H1 (cell line): Measurements from ENCODE around the gene SP1. TPM values are rescaled to one million over a fixed set of nuclear protein-coding genes. Genes with fewer than 3 reads are reported as not detected.
"Not testable (repeated sequence)": the region's sequence is repeated elsewhere in the genome, so short reads cannot be mapped to it uniquely, and the experiment has no call there.

Experiments used
- CTCF ChIA-PET: fragments of 300-600 bp; sonication (Branson Sonifier 250); formaldehyde crosslinking; loops from one replicate; lab custom pipeline; 2021; ENCODE audit not compliant: partially characterized antibody; lab: Charles Lee
- POLR2A ChIA-PET: fragments of 300-600 bp; sonication (Branson Sonifier 250); formaldehyde crosslinking; loops from one replicate; lab custom pipeline; 2021; ENCODE audit warnings: inconsistent platforms; ENCODE audit not compliant: partially characterized antibody; lab: Charles Lee
- DNase-seq, 2 experiments: peaks; one replicate each; pipeline versions ENCODE4 v3.0.0 to v3.0.0-alpha.2; 2010 to 2022; ENCODE audit warnings: low spot score in 2 of 2, low read depth in 1 of 2, mixed read lengths in 1 of 2
- FAIRE-seq: peaks from 2 replicates; lab custom pipeline; 2011; peaks lifted over from hg19 to GRCh38; lab: Jason Lieb, UNC
- H2AFZ ChIP-seq: 2 replicates; pipeline ENCODE4 v1.8.1; 2012; ENCODE audit warnings: low read length, inconsistent platforms
- H2AK5ac ChIP-seq: 2 replicates; pipeline ENCODE4 v1.6.1; 2013; ENCODE audit warnings: low read depth, low read length
- H2BK120ac ChIP-seq: replicated peaks from 2 replicates; pipeline ENCODE3; 2013; ENCODE audit warnings: low read depth, low read length, inconsistent platforms
- H2BK12ac ChIP-seq: 2 replicates; pipeline ENCODE4 v1.6.1; 2013; ENCODE audit warnings: low read depth, low read length
- H2BK15ac ChIP-seq: 2 replicates; pipeline ENCODE4 v1.6.1; 2013; ENCODE audit warnings: low read length
- H2BK20ac ChIP-seq: 2 replicates; pipeline ENCODE4 v1.6.1; 2013; ENCODE audit warnings: low read length
- H2BK5ac ChIP-seq: 2 replicates; pipeline ENCODE4 v1.6.1; 2013; ENCODE audit warnings: low read depth, low read length
- H3K14ac ChIP-seq: 2 replicates; pipeline ENCODE4 v1.6.1; 2013; ENCODE audit warnings: inconsistent platforms; ENCODE audit not compliant: insufficient read length
- H3K18ac ChIP-seq: 2 replicates; pipeline ENCODE4 v1.6.1; 2013; ENCODE audit warnings: low read length; ENCODE audit errors: extremely low read depth
- H3K23ac ChIP-seq: 2 replicates; pipeline ENCODE4 v1.6.1; 2013; ENCODE audit warnings: inconsistent platforms; ENCODE audit not compliant: insufficient read length
- H3K23me2 ChIP-seq: 2 replicates; pipeline ENCODE4 v1.6.1; 2013; ENCODE audit warnings: low read depth, low read length
- H3K27ac ChIP-seq: 2 replicates; pipeline ENCODE4 v1.6.1; 2011; ENCODE audit warnings: low read depth, low read length, inconsistent platforms
- H3K27me3 ChIP-seq, 4 experiments: replicated peaks in 1 of 4; 1 replicate in 1 of 4; 2 replicates in 3 of 4; pipeline versions ENCODE4 v1.6.1 to v1.8.1; 2011 to 2013; ENCODE audit warnings: low read length in 3 of 4, mild to moderate bottlenecking in 3 of 4, inconsistent platforms in 2 of 4, mixed read lengths in 2 of 4, moderate library complexity in 1 of 4; ENCODE audit not compliant: control insufficient read depth in 3 of 4, insufficient read depth in 3 of 4; ENCODE audit errors: extremely low read depth in 1 of 4
- H3K36me3 ChIP-seq, 4 experiments: 2 replicates each; pipeline versions ENCODE4 v1.6.1 to v1.8.1; 2011 to 2013; ENCODE audit warnings: mild to moderate bottlenecking in 4 of 4, low read length in 3 of 4, moderate library complexity in 2 of 4, control low read depth in 1 of 4, inconsistent platforms in 1 of 4; ENCODE audit not compliant: insufficient read depth in 4 of 4, control insufficient read depth in 2 of 4
- H3K4ac ChIP-seq: replicated peaks from 2 replicates; pipeline ENCODE3; 2013; ENCODE audit warnings: low read length, low read depth, mixed read lengths, inconsistent platforms; ENCODE audit not compliant: insufficient read length
- H3K4me1 ChIP-seq, 4 experiments: replicated peaks in 1 of 4; 1 replicate in 1 of 4; 2 replicates in 3 of 4; pipeline versions ENCODE4 v1.6.1 to v1.8.1; 2011 to 2013; ENCODE audit warnings: low read length in 3 of 4, inconsistent platforms in 2 of 4, mixed read lengths in 1 of 4; ENCODE audit not compliant: insufficient read depth in 4 of 4, control insufficient read depth in 3 of 4
- H3K4me2 ChIP-seq, 2 experiments: 2 replicates each; pipeline versions ENCODE4 v1.6.1 to v1.8.1; 2011 to 2013; ENCODE audit warnings: low read depth in 2 of 2, low read length in 2 of 2, control low read depth in 1 of 2, inconsistent platforms in 1 of 2, mild to moderate bottlenecking in 1 of 2; ENCODE audit not compliant: insufficient read depth in 1 of 2
- H3K4me3 ChIP-seq, 4 experiments: fragments of 200-600, 300-600 bp in 1 of 4; sonication (generic), shearing (Covaris generic), sonication (Bioruptor Twin) in 1 of 4; 2 replicates each; pipeline versions ENCODE4 v1.5.1 to v1.8.1; 2011 to 2016; ENCODE audit warnings: low read length in 4 of 4, low read depth in 3 of 4, control low read depth in 2 of 4, inconsistent platforms in 2 of 4, mild to moderate bottlenecking in 2 of 4, mixed read lengths in 1 of 4, moderate library complexity in 1 of 4; ENCODE audit not compliant: insufficient read depth in 2 of 4; ENCODE audit errors: extremely low read depth in 1 of 4
- H3K56ac ChIP-seq: replicated peaks from 2 replicates; pipeline ENCODE3; 2013; ENCODE audit warnings: low read depth, mild to moderate bottlenecking, mixed read lengths, low read length, inconsistent platforms; ENCODE audit not compliant: insufficient read length
- H3K79me1 ChIP-seq: 2 replicates; pipeline ENCODE4 v1.6.1; 2013; ENCODE audit warnings: low read depth, low read length, control low read depth
- H3K79me2 ChIP-seq, 2 experiments: 2 replicates each; pipeline versions ENCODE4 v1.6.1 to v1.8.1; 2012 to 2013; ENCODE audit warnings: low read length in 2 of 2, mild to moderate bottlenecking in 2 of 2, inconsistent platforms in 1 of 2; ENCODE audit not compliant: insufficient read depth in 2 of 2, control insufficient read depth in 1 of 2
- H3K9ac ChIP-seq, 4 experiments: replicated peaks in 1 of 4; 1 replicate in 1 of 4; 2 replicates in 3 of 4; pipeline versions ENCODE4 v1.6.1 to v1.8.1; 2011 to 2013; ENCODE audit warnings: low read depth in 3 of 4, low read length in 3 of 4, control low read depth in 2 of 4, mild to moderate bottlenecking in 2 of 4, moderate library complexity in 2 of 4, inconsistent platforms in 1 of 4; ENCODE audit errors: extremely low read depth in 1 of 4
- H3K9me3 ChIP-seq, 2 experiments: 2 replicates each; pipeline versions ENCODE4 v1.6.1 to v1.8.1; 2012 to 2013; ENCODE audit warnings: mild to moderate bottlenecking in 2 of 2, moderate library complexity in 2 of 2, control low read depth in 1 of 2, inconsistent platforms in 1 of 2, low read depth in 1 of 2, low read length in 1 of 2, mixed read lengths in 1 of 2; ENCODE audit not compliant: insufficient read depth in 2 of 2
- H4K20me1 ChIP-seq, 2 experiments: replicated peaks in 1 of 2; 2 replicates each; pipeline versions ENCODE3 to v1.8.1; 2011 to 2013; ENCODE audit warnings: inconsistent platforms in 2 of 2, low read length in 2 of 2, mild to moderate bottlenecking in 1 of 2; ENCODE audit not compliant: insufficient read depth in 2 of 2, control insufficient read depth in 1 of 2
- H4K5ac ChIP-seq: 2 replicates; pipeline ENCODE4 v1.6.1; 2013; ENCODE audit warnings: low read length, low read depth, mixed read lengths, inconsistent platforms; ENCODE audit not compliant: insufficient read length
- H4K8ac ChIP-seq: 2 replicates; pipeline ENCODE4 v1.8.0; 2013; ENCODE audit warnings: mild to moderate bottlenecking, moderate library complexity, low read length, inconsistent platforms; ENCODE audit not compliant: insufficient read depth; ENCODE audit errors: extremely low read depth
- H4K91ac ChIP-seq: replicated peaks from 2 replicates; pipeline ENCODE3; 2013; ENCODE audit warnings: low read length, mixed read lengths, inconsistent platforms; ENCODE audit not compliant: insufficient read length
- WGBS, 2 experiments: shearing (Covaris generic) in 1 of 2; methylation state at CpG; one replicate each; pipeline versions ENCODE4 v1.1.6 to v1.1.7; 2013 to 2015; ENCODE audit warnings: low lambda C conversion rate in 2 of 2, mixed read lengths in 2 of 2, inconsistent platforms in 1 of 2, low coverage in 1 of 2, missing lambda C conversion rate in 1 of 2; ENCODE audit not compliant: insufficient replicate concordance in 2 of 2, insufficient coverage in 1 of 2, insufficient read length in 1 of 2; ENCODE audit errors: extremely low coverage in 1 of 2, missing lambda C conversion rate in 1 of 2; 5-methylcytosine and 5-hydroxymethylcytosine counted together
- polyA plus RNA-seq, 7 experiments: library from polyadenylated mRNA; depleted of rRNA in 3 of 7; stranded (reverse) in 5 of 7; unstranded in 2 of 7; fragments of >200 nt in 5 of 7; fragments of 200-250 nt in 2 of 7; gene quantifications; 1 replicate in 5 of 7; 2 replicates in 1 of 7; 4 replicates in 1 of 7; pipeline versions ENCODE4 v1.2.1 to v1.2.3, GENCODE V29; 2011 to 2013; ENCODE audit warnings: missing spikeins in 2 of 7, mixed read lengths in 2 of 7
- total RNA-seq: library from RNA; stranded (reverse); fragmentation: NEBNext Ultra II Directional; extraction: Animal tissue kit (Norgen Biotek cat#: 25700); gene quantifications from 2 replicates; pipeline ENCODE4 v1.2.1, GENCODE V29; 2021

Gene SP1
- total and polyA plus RNA-seq, 2 of the 8 experiments (the other 6 are each of a cell fraction or from before 2014, with no cell fraction given), result 50.7 to 75.2 TPM

- H4K8ac ChIP-seq, H2BK20ac ChIP-seq, H3K18ac ChIP-seq, H3K27ac ChIP-seq, H3K9me3 ChIP-seq, H2BK5ac ChIP-seq, H3K23ac ChIP-seq, FAIRE-seq, H2BK15ac ChIP-seq, H2BK120ac ChIP-seq, H4K91ac ChIP-seq, H3K4me2 ChIP-seq, H2BK12ac ChIP-seq, H3K4me3 ChIP-seq, H4K5ac ChIP-seq, H2AFZ ChIP-seq, H3K23me2 ChIP-seq, H3K9ac ChIP-seq, DNase-seq, H3K4ac ChIP-seq, H3K27me3 ChIP-seq, H3K56ac ChIP-seq, H2AK5ac ChIP-seq, H3K14ac ChIP-seq: not testable (repeated sequence)
- Histone ChIP-seq H4K20me1 (peaks cover 2 to 13% of the 10 kb centered on the region in 2 experiments), H3K79me1 (peaks cover 12% of the 10 kb centered on the region), H3K36me3 (peaks cover 20 to 55% (median 22%) of the 10 kb centered on the region in 4 experiments), H3K79me2 (peaks cover 12 to 91% of the 10 kb centered on the region in 2 experiments), H3K4me1 (peaks cover 2 to 18% (median 7%) of the 10 kb centered on the region in 4 experiments)
- 94% methylated on average over 5 of the region's 5 CpGs; no CpG with 5 or more reads in 1 of the 2 experiments for WGBS, 2 experiments
- POLR2A ChIA-PET, result interaction anchor here (0.6 to 4.6 kb wide), 5 partner anchors 10 to 384 kb away, joined by 3 to 22 read pairs (median 4); partner anchors contain the start of gene AAAS
- CTCF ChIA-PET, result interaction anchor here (0.6 to 2.3 kb wide), 5 partner anchors 28 to 1247 kb away, joined by 3 to 6 read pairs (median 3); no protein-coding TSS in a partner anchor
Measured at GRCh38 chr12:53386381-53386780, 6.4 kb downstream of the SP1 start.
